NCI-H774 (cell line): Measurements from ENCODE around the gene ST8SIA2.
"Not testable (repeated sequence)": the region's sequence is repeated elsewhere in the genome, so short reads cannot be mapped to it uniquely, and the experiment has no call there.

Experiments used
- DNase-seq: peaks from one replicate; lab custom pipeline; 2025; lab: John Stamatoyannopoulos, UW

ST8SIA2 gene

GRCh38 chr15:92443381-92443780 is 49.7 kb downstream of the ST8SIA2 start:
- DNase-seq: no peak

DNA sequence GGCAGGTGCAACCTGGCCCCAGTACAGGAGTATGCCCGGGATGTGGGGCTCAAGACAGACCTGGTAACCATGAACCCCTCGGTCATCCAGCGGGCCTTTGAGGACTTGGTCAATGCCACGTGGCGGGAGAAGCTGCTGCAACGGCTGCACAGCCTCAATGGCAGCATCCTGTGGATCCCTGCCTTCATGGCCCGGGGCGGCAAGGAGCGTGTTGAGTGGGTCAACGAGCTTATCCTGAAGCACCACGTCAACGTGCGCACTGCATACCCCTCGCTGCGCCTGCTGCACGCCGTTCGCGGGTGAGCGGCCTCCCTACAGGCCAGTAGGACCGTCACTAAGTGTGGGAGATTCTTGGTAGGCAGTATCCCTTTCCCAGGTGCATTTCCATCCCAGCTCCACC is 51.0 kb downstream of the ST8SIA2 start:
- DNase-seq: no peak

DNA sequence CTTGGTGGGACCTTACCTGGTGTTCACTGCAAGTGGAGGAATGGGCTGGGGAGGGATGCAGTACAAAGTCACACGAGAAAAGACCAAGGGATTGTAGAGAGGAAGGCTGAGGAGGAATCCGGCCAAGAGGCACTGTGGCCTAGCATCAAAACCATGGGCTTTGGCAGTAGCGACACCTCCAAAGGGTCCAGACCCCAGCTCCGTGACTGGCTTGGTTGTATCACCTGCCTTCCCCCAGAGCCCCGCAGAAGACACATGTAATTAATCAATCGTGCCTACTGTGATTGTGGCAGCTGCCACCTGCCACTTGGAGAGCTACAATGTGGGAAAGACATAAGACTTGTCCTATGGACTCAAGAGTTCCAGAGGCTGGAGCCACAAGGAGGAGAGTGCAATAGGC is 54.7 kb downstream of the ST8SIA2 start:
- no peak for DNase-seq

DNA sequence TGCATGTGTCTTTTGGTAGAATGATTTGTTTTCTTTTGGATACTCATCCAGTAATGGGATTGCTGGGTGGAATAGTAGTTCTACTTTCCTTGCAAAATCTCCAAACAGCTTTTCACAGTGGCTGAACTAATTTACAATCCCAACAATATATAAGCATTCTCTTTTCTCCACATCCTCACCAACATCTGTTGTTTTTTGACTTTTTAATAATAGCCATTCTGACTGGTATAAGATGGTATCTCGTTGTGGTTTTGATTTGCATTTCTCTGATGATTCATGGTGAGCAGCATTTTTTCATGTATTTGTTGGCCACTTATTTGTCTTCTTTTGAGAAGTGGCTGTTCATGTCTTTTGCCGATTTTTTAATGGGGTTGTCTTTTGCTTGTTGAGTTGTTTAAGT is 55.8 kb downstream of the ST8SIA2 start:
- no peak for DNase-seq

DNA sequence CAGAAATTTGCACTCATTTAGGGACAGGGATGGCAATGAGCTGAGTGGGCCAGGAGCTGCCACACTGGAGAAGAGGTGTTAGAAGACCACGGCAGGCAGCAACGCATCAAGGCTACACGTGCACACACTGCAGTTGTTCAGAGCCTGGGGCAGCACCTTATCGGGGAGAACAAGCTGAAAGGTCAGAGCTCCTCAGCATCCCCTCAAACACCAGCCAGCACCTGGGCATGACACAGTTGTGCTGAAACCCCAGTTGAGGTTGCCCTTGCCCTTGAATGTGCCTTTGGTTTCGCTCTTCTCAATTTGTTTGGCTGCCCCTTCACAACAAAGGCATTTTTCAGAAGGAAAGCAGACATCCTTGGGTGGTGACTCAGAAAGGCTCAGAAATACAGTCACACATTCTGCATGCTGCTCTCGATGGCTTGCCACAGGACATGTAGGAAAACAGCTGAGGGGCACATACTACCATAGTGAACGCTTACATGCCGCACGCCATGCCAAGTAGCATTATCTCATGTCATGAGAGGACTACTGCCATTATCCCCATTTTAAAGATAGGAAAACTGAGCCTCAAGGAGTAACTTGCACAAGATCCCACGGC is 57.6 kb downstream of the ST8SIA2 start:
- no peak for DNase-seq

DNA sequence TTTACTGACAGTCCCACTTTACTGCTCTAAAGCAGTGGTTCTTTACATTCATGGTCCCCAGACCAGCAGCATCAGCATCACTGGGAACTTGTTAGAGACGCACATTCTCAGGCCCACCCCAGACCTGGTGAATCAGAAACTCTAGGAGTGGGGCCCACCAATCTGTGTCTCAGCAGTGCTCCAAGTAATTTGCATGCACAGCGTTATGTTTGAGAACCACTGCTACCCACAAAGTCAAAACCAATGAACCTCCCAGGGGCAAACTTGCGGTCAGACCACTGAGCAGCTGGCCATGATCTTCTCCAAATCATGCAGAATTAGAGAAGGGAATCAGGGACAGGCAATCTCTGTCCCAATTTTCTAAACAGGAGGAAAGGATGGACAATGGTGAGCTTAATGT is 58.5 kb downstream of the ST8SIA2 start:
- DNase-seq: no peak

GRCh38 chr15:92453607-92454006 is 59.9 kb downstream of the ST8SIA2 start:
- no peak for DNase-seq

DNA sequence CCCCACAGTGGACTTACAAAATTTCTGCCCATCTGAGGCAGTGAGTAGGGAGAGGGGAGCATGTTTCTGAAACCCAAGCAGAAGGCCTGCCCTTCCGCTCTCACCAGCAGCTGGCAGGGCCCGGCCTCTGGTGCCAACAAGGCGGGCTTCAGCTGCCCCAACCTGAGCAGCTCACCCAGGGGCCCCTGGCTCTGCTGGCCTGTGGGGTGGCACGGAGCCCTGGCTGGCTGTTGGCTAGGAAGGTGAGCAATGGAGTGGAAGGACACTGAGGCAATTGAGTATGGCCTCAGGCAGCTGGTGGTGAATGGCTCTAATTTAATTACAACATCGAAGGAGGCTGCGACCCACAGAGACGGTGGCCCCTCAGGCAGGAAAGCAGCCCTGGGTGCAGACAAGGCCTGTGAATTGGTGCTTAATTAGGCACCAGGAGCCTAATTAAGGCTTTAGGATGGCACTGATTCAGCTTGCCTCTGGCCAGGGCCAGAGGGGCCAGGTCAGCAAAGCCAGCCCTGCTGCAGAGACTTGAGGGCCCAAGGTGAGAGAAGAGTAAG is 60.9 kb downstream of the ST8SIA2 start:
- DNase-seq: no peak

GRCh38 chr15:92455271-92455670 is 61.6 kb downstream of the ST8SIA2 start:
- DNase-seq: no peak

GRCh38 chr15:92457471-92458041 is 63.9 kb downstream of the ST8SIA2 start:
- DNase-seq: no peak

DNA sequence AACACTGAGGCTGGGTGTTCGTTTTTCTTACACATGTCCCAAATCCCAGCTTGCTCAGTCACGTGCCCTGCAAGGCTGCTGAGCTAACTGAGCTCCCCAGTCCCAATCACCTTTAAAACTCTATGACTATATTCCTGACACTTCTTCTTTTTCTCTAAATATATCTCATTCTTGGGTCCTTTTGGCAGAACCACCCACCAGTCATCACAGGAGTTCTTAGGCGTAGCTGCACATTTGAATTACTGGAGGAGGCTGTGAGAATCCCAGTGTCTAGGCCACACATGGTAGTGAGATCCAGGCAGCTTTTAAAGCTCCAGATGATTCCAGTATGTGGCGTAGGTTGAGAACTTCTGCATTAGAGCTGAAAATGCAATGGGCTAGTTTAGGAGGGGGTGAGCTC is 66.3 kb downstream of the ST8SIA2 start:
- no peak for DNase-seq

DNA sequence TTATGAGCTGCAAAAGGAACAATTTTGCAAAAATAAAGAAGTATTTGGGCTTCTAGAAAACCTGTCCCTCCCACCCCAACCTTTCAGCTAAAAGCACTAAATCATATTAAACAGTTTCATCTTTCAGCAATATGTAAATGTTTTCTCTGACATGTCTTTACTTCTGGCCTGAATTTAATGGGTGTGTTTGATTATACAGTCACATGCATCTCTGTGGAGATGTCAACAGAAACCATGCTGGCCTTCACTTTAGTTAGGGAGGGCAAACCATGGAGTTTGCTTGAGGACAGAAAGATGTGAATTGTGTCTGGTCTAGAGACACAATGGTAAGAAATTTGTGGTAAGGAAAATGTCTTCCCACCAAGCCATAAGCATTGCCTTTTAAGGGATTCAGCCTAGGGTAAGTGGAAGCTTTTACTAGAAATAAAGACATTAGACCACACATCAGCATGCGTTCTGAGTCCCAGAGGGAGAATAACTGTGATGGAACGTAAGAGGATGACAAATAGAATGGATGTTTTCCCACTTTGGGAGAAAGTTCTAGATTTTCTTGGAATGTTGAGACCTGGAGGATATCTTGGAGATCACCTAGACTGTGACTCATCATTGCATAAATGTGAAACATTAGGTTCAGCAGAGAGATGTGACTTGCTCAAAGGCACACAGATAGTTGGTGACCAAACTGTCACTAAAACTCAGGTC is 68.9 kb downstream of the ST8SIA2 start:
- DNase-seq: no peak

DNA sequence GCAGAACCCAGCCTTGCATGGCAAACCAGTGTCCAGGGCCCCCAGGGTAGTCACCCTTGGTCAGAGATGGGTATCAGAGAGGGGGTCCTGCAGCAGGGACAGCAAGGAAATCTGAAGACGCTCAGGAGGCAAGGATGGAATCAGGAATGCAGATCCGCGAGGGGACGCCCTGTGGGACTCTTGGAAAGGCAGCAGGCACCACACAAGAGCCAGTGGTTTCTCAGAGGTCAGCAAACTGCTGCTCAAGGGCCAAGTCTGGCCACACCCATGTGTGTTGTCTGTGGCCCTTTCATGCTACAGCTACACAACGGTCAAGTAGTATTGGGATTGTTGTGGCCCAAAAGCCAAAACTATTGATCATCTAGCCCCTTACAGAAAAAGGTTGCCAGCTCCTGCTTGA is 69.7 kb downstream of the ST8SIA2 start:
- DNase-seq: no peak

DNA sequence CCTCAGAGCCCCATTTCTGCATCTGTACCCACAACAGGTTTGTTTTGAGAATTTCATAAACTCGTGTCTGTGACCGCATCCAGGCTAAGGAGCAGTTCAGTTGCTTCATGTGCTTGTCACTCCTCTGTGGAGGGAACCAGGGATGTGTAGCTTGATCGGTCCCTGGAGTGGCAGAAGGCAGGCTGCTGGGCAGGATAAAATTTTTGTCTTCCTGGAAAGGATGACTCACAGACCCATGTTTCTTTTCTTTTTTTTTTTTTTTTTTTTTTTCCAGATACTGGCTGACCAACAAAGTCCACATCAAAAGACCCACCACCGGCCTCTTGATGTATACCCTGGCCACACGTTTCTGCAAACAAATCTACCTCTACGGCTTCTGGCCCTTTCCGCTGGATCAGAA is 70.1 kb downstream of the ST8SIA2 start:
- no peak for DNase-seq

DNA sequence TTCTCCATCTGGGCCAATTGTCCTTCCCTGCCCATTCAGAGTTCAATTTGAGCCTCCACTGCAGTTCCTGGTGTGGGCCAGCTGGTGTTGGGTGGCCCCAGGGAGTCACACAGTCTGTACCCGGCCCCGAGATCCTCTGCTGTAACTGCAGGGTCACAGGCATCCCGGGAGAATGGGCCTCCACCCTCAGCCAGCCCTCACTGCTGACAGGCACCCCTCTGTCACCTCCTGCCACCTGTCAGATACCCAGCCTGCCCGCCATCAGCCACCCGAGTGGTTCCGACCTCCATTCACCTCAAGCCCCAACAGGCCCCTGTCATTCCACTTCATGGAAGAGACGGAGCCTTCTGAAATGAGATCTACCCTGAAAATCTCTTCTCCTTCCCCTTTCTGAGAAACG is 73.2 kb downstream of the ST8SIA2 start:
- no peak for DNase-seq

GRCh38 chr15:92467245-92467644 is 73.6 kb downstream of the ST8SIA2 start:
- DNase-seq: no peak

GRCh38 chr15:92468991-92469390 is 75.3 kb downstream of the ST8SIA2 start:
- no peak for DNase-seq

DNA sequence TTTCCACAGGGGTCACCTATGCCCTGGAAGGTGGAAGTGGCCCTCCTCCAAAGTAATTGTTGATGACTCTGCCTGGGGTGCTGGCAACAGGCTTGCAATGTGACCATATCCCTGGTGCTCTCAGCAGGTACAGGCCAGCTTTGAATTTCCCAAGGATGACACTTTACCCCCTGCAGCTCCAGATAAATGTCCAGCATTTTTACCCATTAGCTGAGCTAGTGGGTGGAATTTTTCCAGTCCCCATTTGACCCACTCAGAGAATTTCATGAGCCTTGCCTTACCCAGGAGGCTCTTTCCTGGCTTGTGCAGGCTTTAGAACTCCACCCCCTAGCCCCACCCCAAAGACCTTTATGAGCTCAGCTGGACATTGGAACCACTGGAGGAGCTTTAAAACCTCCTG is 77.6 kb downstream of the ST8SIA2 start:
- DNase-seq: no peak

GRCh38 chr15:92473756-92474155 is 80.1 kb downstream of the ST8SIA2 start:
- no peak for DNase-seq

- not testable (repeated sequence) for DNase-seq
Observed at GRCh38 chr15:92479730-92480129, 86.0 kb downstream of the ST8SIA2 start.

GRCh38 chr15:92480361-92480760 is 86.7 kb downstream of the ST8SIA2 start:
- no peak for DNase-seq

DNA sequence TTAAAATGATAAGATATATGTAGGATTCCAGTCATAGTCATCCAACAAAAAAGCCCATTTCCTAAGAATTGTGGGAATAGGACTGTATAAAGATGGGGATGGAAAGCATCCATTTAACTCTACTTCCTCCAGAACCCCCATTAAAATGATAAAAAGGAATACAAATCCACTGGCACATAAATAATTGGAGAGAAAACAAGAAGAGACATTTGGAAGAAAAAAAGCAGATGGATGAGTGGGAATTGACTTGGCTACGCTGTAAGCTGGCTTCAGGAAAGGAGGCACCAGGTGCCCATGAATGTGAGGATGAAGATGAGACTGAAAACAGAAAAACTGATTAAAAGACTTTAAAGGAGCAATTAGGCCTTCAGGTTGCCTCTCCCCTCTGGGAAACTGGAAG is 91.8 kb downstream of the ST8SIA2 start:
- DNase-seq: no peak

GRCh38 chr15:92492551-92493115 is 99.0 kb downstream of the ST8SIA2 start:
- no peak for DNase-seq
